ENCODE data around the gene SH3RF1. TPM values are rescaled to one million over a fixed set of nuclear protein-coding genes. Genes with fewer than 3 reads are reported as not detected.

Gene SH3RF1
- total RNA-seq, 2 donors from 2014 or later = 17.1 to 17.4 TPM

GRCh38 chr4:169286562-169287301, 16.0 kb upstream of the SH3RF1 start:
- no peaks in the 10 kb centered on the region for H3K27me3 ChIP-seq
- DNase-seq (no peak), ATAC-seq (no peak)
- no peak overlapping the region for H3K4me3 ChIP-seq
- no peak for TF ChIP-seq POLR2A (IDR thresholded peaks at IDR 0.05)
- no peak for TF ChIP-seq CTCF (IDR thresholded peaks at IDR 0.05)
- no peaks in the 10 kb centered on the region for H3K4me1 ChIP-seq
- H3K27ac ChIP-seq = no peak overlapping the region
- WGBS, 2 donors = 85 to 98% methylated on average over 3 of the region's 3 CpGs
- no peaks in the 10 kb centered on the region for H3K9me3 ChIP-seq
- intact Hi-C loops (cut with DNase I) = no loop called here
- H3K36me3 ChIP-seq (replicated peaks in 1 of 2; ENCODE audit: insufficient read depth in 1 of 2, low read depth in 2 of 2) = no peaks in the 10 kb centered on the region

DNA sequence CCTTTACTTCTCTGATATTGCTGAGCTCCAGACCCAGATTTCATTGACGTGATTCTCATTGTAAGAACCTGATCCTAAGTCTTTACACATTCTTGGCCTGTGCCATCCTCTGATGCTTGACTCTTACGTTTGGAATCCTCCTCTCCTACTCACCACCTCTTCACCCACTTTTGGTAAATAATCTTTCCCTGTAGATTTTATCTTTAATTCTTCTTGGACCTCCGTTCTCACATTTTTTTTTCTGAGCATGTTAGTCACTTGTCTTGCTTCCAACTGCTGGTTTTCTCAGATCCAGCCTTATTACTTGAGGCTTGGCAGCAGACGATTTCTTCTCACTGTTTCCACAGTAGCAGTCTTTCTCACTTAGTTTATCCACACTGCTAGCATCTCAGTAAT, 12.4 kb upstream of the SH3RF1 start:
- Histone ChIP-seq H3K27ac (no peak overlapping the region), H3K27me3 (no peaks in the 10 kb centered on the region), H3K4me3 (no peak overlapping the region), H3K4me1 (no peaks in the 10 kb centered on the region), H3K36me3 (replicated peaks in 1 of 2; ENCODE audit: insufficient read depth in 1 of 2, low read depth in 2 of 2) (no peaks in the 10 kb centered on the region), H3K9me3 (no peaks in the 10 kb centered on the region)
- ATAC-seq (no peak), DNase-seq (no peak)
- WGBS, 2 donors = 66 to 75% methylated on average over 4 of the region's 4 CpGs
- no peak for TF ChIP-seq CTCF (IDR thresholded peaks at IDR 0.05)
- no peak for TF ChIP-seq POLR2A (IDR thresholded peaks at IDR 0.05)
- intact Hi-C loops (cut with DNase I) = no loop called here

- Histone ChIP-seq H3K36me3 (replicated peaks in 1 of 2; ENCODE audit: insufficient read depth in 1 of 2, low read depth in 2 of 2) (no peaks in the 10 kb centered on the region), H3K4me3 (no peak overlapping the region), H3K27ac (no peak overlapping the region), H3K9me3 (no peaks in the 10 kb centered on the region), H3K4me1 (no peaks in the 10 kb centered on the region), H3K27me3 (no peaks in the 10 kb centered on the region)
- DNase-seq = no peak
- TF ChIP-seq CTCF (IDR thresholded peaks at IDR 0.05) (no peak), POLR2A (IDR thresholded peaks at IDR 0.05) (no peak)
- intact Hi-C loops (cut with DNase I) = no loop called here
- no peak for ATAC-seq
- WGBS, 2 donors = 90 to 95% methylated on average over 2 of the region's 2 CpGs
Observed at GRCh38 chr4:169282429-169283113, 11.8 kb upstream of the SH3RF1 start.

- H3K9me3 ChIP-seq = no peaks in the 10 kb centered on the region
- intact Hi-C loops (cut with DNase I) = no loop called here
- no peak for ATAC-seq
Observed at GRCh38 chr4:169279108-169279507, 8.4 kb upstream of the SH3RF1 start.

More at GRCh38 chr4:169279108-169279507, 8.4 kb upstream of the SH3RF1 start:
- Histone ChIP-seq H3K27ac (no peak overlapping the region), H3K4me1 (peaks cover 8% of the 10 kb centered on the region), H3K36me3 (replicated peaks in 1 of 2; ENCODE audit: insufficient read depth in 1 of 2, low read depth in 2 of 2) (no peaks in the 10 kb centered on the region), H3K4me3 (no peak overlapping the region), H3K27me3 (no peaks in the 10 kb centered on the region)
- TF ChIP-seq CTCF (IDR thresholded peaks at IDR 0.05) = no peak
- no peak for TF ChIP-seq POLR2A (IDR thresholded peaks at IDR 0.05)
- no peak for DNase-seq

All from body of pancreas (tissue), 4 donors.